H1 (cell line): ENCODE measurements around the gene CIAO3. TPM values are rescaled to one million over a fixed set of nuclear protein-coding genes. Genes with fewer than 3 reads are reported as not detected.

Experiments
- CTCF ChIA-PET: fragments of 300-600 bp; sonication (Branson Sonifier 250); formaldehyde crosslinking; loops from one replicate; lab custom pipeline; 2021; ENCODE audit not compliant: partially characterized antibody; lab: Charles Lee
- POLR2A ChIA-PET: fragments of 300-600 bp; sonication (Branson Sonifier 250); formaldehyde crosslinking; loops from one replicate; lab custom pipeline; 2021; ENCODE audit warnings: inconsistent platforms; ENCODE audit not compliant: partially characterized antibody; lab: Charles Lee
- DNase-seq, 2 experiments: peaks; one replicate each; pipeline versions ENCODE4 v3.0.0 to v3.0.0-alpha.2; 2010 to 2022; ENCODE audit warnings: low spot score in 2 of 2, low read depth in 1 of 2, mixed read lengths in 1 of 2
- FAIRE-seq: peaks from 2 replicates; lab custom pipeline; 2011; peaks lifted over from hg19 to GRCh38; lab: Jason Lieb, UNC
- H2AFZ ChIP-seq: 2 replicates; pipeline ENCODE4 v1.8.1; 2012; ENCODE audit warnings: low read length, inconsistent platforms
- H2AK5ac ChIP-seq: 2 replicates; pipeline ENCODE4 v1.6.1; 2013; ENCODE audit warnings: low read depth, low read length
- H2BK120ac ChIP-seq: replicated peaks from 2 replicates; pipeline ENCODE3; 2013; ENCODE audit warnings: low read depth, low read length, inconsistent platforms
- H2BK12ac ChIP-seq: 2 replicates; pipeline ENCODE4 v1.6.1; 2013; ENCODE audit warnings: low read depth, low read length
- H2BK15ac ChIP-seq: 2 replicates; pipeline ENCODE4 v1.6.1; 2013; ENCODE audit warnings: low read length
- H2BK20ac ChIP-seq: 2 replicates; pipeline ENCODE4 v1.6.1; 2013; ENCODE audit warnings: low read length
- H2BK5ac ChIP-seq: 2 replicates; pipeline ENCODE4 v1.6.1; 2013; ENCODE audit warnings: low read depth, low read length
- H3K14ac ChIP-seq: 2 replicates; pipeline ENCODE4 v1.6.1; 2013; ENCODE audit warnings: inconsistent platforms; ENCODE audit not compliant: insufficient read length
- H3K18ac ChIP-seq: 2 replicates; pipeline ENCODE4 v1.6.1; 2013; ENCODE audit warnings: low read length; ENCODE audit errors: extremely low read depth
- H3K23ac ChIP-seq: 2 replicates; pipeline ENCODE4 v1.6.1; 2013; ENCODE audit warnings: inconsistent platforms; ENCODE audit not compliant: insufficient read length
- H3K23me2 ChIP-seq: 2 replicates; pipeline ENCODE4 v1.6.1; 2013; ENCODE audit warnings: low read depth, low read length
- H3K27ac ChIP-seq: 2 replicates; pipeline ENCODE4 v1.6.1; 2011; ENCODE audit warnings: low read depth, low read length, inconsistent platforms
- H3K27me3 ChIP-seq, 4 experiments: replicated peaks in 1 of 4; 1 replicate in 1 of 4; 2 replicates in 3 of 4; pipeline versions ENCODE4 v1.6.1 to v1.8.1; 2011 to 2013; ENCODE audit warnings: low read length in 3 of 4, mild to moderate bottlenecking in 3 of 4, inconsistent platforms in 2 of 4, mixed read lengths in 2 of 4, moderate library complexity in 1 of 4; ENCODE audit not compliant: control insufficient read depth in 3 of 4, insufficient read depth in 3 of 4; ENCODE audit errors: extremely low read depth in 1 of 4
- H3K36me3 ChIP-seq, 4 experiments: 2 replicates each; pipeline versions ENCODE4 v1.6.1 to v1.8.1; 2011 to 2013; ENCODE audit warnings: mild to moderate bottlenecking in 4 of 4, low read length in 3 of 4, moderate library complexity in 2 of 4, control low read depth in 1 of 4, inconsistent platforms in 1 of 4; ENCODE audit not compliant: insufficient read depth in 4 of 4, control insufficient read depth in 2 of 4
- H3K4ac ChIP-seq: replicated peaks from 2 replicates; pipeline ENCODE3; 2013; ENCODE audit warnings: low read length, low read depth, mixed read lengths, inconsistent platforms; ENCODE audit not compliant: insufficient read length
- H3K4me1 ChIP-seq, 4 experiments: replicated peaks in 1 of 4; 1 replicate in 1 of 4; 2 replicates in 3 of 4; pipeline versions ENCODE4 v1.6.1 to v1.8.1; 2011 to 2013; ENCODE audit warnings: low read length in 3 of 4, inconsistent platforms in 2 of 4, mixed read lengths in 1 of 4; ENCODE audit not compliant: insufficient read depth in 4 of 4, control insufficient read depth in 3 of 4
- H3K4me2 ChIP-seq, 2 experiments: 2 replicates each; pipeline versions ENCODE4 v1.6.1 to v1.8.1; 2011 to 2013; ENCODE audit warnings: low read depth in 2 of 2, low read length in 2 of 2, control low read depth in 1 of 2, inconsistent platforms in 1 of 2, mild to moderate bottlenecking in 1 of 2; ENCODE audit not compliant: insufficient read depth in 1 of 2
- H3K4me3 ChIP-seq, 4 experiments: fragments of 200-600, 300-600 bp in 1 of 4; sonication (generic), shearing (Covaris generic), sonication (Bioruptor Twin) in 1 of 4; 2 replicates each; pipeline versions ENCODE4 v1.5.1 to v1.8.1; 2011 to 2016; ENCODE audit warnings: low read length in 4 of 4, low read depth in 3 of 4, control low read depth in 2 of 4, inconsistent platforms in 2 of 4, mild to moderate bottlenecking in 2 of 4, mixed read lengths in 1 of 4, moderate library complexity in 1 of 4; ENCODE audit not compliant: insufficient read depth in 2 of 4; ENCODE audit errors: extremely low read depth in 1 of 4
- H3K56ac ChIP-seq: replicated peaks from 2 replicates; pipeline ENCODE3; 2013; ENCODE audit warnings: low read depth, mild to moderate bottlenecking, mixed read lengths, low read length, inconsistent platforms; ENCODE audit not compliant: insufficient read length
- H3K79me1 ChIP-seq: 2 replicates; pipeline ENCODE4 v1.6.1; 2013; ENCODE audit warnings: low read depth, low read length, control low read depth
- H3K79me2 ChIP-seq, 2 experiments: 2 replicates each; pipeline versions ENCODE4 v1.6.1 to v1.8.1; 2012 to 2013; ENCODE audit warnings: low read length in 2 of 2, mild to moderate bottlenecking in 2 of 2, inconsistent platforms in 1 of 2; ENCODE audit not compliant: insufficient read depth in 2 of 2, control insufficient read depth in 1 of 2
- H3K9ac ChIP-seq, 4 experiments: replicated peaks in 1 of 4; 1 replicate in 1 of 4; 2 replicates in 3 of 4; pipeline versions ENCODE4 v1.6.1 to v1.8.1; 2011 to 2013; ENCODE audit warnings: low read depth in 3 of 4, low read length in 3 of 4, control low read depth in 2 of 4, mild to moderate bottlenecking in 2 of 4, moderate library complexity in 2 of 4, inconsistent platforms in 1 of 4; ENCODE audit errors: extremely low read depth in 1 of 4
- H3K9me3 ChIP-seq, 2 experiments: 2 replicates each; pipeline versions ENCODE4 v1.6.1 to v1.8.1; 2012 to 2013; ENCODE audit warnings: mild to moderate bottlenecking in 2 of 2, moderate library complexity in 2 of 2, control low read depth in 1 of 2, inconsistent platforms in 1 of 2, low read depth in 1 of 2, low read length in 1 of 2, mixed read lengths in 1 of 2; ENCODE audit not compliant: insufficient read depth in 2 of 2
- H4K20me1 ChIP-seq, 2 experiments: replicated peaks in 1 of 2; 2 replicates each; pipeline versions ENCODE3 to v1.8.1; 2011 to 2013; ENCODE audit warnings: inconsistent platforms in 2 of 2, low read length in 2 of 2, mild to moderate bottlenecking in 1 of 2; ENCODE audit not compliant: insufficient read depth in 2 of 2, control insufficient read depth in 1 of 2
- H4K5ac ChIP-seq: 2 replicates; pipeline ENCODE4 v1.6.1; 2013; ENCODE audit warnings: low read length, low read depth, mixed read lengths, inconsistent platforms; ENCODE audit not compliant: insufficient read length
- H4K8ac ChIP-seq: 2 replicates; pipeline ENCODE4 v1.8.0; 2013; ENCODE audit warnings: mild to moderate bottlenecking, moderate library complexity, low read length, inconsistent platforms; ENCODE audit not compliant: insufficient read depth; ENCODE audit errors: extremely low read depth
- H4K91ac ChIP-seq: replicated peaks from 2 replicates; pipeline ENCODE3; 2013; ENCODE audit warnings: low read length, mixed read lengths, inconsistent platforms; ENCODE audit not compliant: insufficient read length
- BCL11A ChIP-seq, 2 experiments: IDR thresholded peaks; one replicate each; pipeline ENCODE4 v1.6.1; 2011; ENCODE audit warnings: low read depth in 2 of 2, low read length in 2 of 2, mild to moderate bottlenecking in 2 of 2
- BRCA1 ChIP-seq: IDR thresholded peaks from 2 replicates; pipeline ENCODE4 v1.6.1; 2012; ENCODE audit warnings: low read depth, low read length, improper control_type of control experiment
- CEBPB ChIP-seq: IDR thresholded peaks from 2 replicates; pipeline ENCODE4 v1.6.1; 2012; ENCODE audit warnings: low read depth, low read length
- CREB1 ChIP-seq: IDR thresholded peaks from 2 replicates; pipeline ENCODE4 v1.6.1; 2012; ENCODE audit warnings: inconsistent platforms
- CTBP2 ChIP-seq: IDR thresholded peaks from 2 replicates; pipeline ENCODE4 v1.7.0; 2011; ENCODE audit warnings: borderline replicate concordance, mild to moderate bottlenecking, moderate library complexity, mixed read lengths, low read length; ENCODE audit not compliant: insufficient read depth, insufficient read length
- CTCF ChIP-seq, 3 experiments: IDR thresholded peaks; 1 replicate in 2 of 3; 2 replicates in 1 of 3; pipeline versions ENCODE4 v1.5.1 to v1.6.1; 2011; ENCODE audit warnings: low read length in 3 of 3, mild to moderate bottlenecking in 3 of 3, inconsistent platforms in 2 of 3, low read depth in 1 of 3, moderate library complexity in 1 of 3; ENCODE audit not compliant: insufficient read depth in 1 of 3; ENCODE audit errors: control extremely low read depth in 1 of 3
- KDM4A ChIP-seq: IDR thresholded peaks from one replicate; pipeline ENCODE4 v1.7.1; 2012; ENCODE audit warnings: low read depth, mild to moderate bottlenecking, moderate library complexity, low read length, inconsistent platforms; ENCODE audit not compliant: severe bottlenecking
- SIX5 ChIP-seq: IDR thresholded peaks from 2 replicates; pipeline ENCODE4 v1.6.1; 2011; ENCODE audit warnings: mild to moderate bottlenecking, low read depth, low read length
- USF2 ChIP-seq: IDR thresholded peaks from 2 replicates; pipeline ENCODE4 v1.6.1; 2011; ENCODE audit warnings: low read length, improper control_type of control experiment
- WGBS, 2 experiments: shearing (Covaris generic) in 1 of 2; methylation state at CpG; one replicate each; pipeline versions ENCODE4 v1.1.6 to v1.1.7; 2013 to 2015; ENCODE audit warnings: low lambda C conversion rate in 2 of 2, mixed read lengths in 2 of 2, inconsistent platforms in 1 of 2, low coverage in 1 of 2, missing lambda C conversion rate in 1 of 2; ENCODE audit not compliant: insufficient replicate concordance in 2 of 2, insufficient coverage in 1 of 2, insufficient read length in 1 of 2; ENCODE audit errors: extremely low coverage in 1 of 2, missing lambda C conversion rate in 1 of 2; 5-methylcytosine and 5-hydroxymethylcytosine counted together
- polyA plus RNA-seq, 7 experiments: library from polyadenylated mRNA; depleted of rRNA in 3 of 7; stranded (reverse) in 5 of 7; unstranded in 2 of 7; fragments of >200 nt in 5 of 7; fragments of 200-250 nt in 2 of 7; gene quantifications; 1 replicate in 5 of 7; 2 replicates in 1 of 7; 4 replicates in 1 of 7; pipeline versions ENCODE4 v1.2.1 to v1.2.3, GENCODE V29; 2011 to 2013; ENCODE audit warnings: missing spikeins in 2 of 7, mixed read lengths in 2 of 7
- total RNA-seq: library from RNA; stranded (reverse); fragmentation: NEBNext Ultra II Directional; extraction: Animal tissue kit (Norgen Biotek cat#: 25700); gene quantifications from 2 replicates; pipeline ENCODE4 v1.2.1, GENCODE V29; 2021

CIAO3 gene
- total and polyA plus RNA-seq, 2 of the 8 experiments (the other 6 are each of a cell fraction or from before 2014, with no cell fraction given): 20.0 to 20.4 TPM

GRCh38 chr16:716768-717325, 23.9 kb downstream of the CIAO3 start:
- no peak for DNase-seq
- H4K20me1 ChIP-seq: peaks cover 4 to 13% of the 10 kb centered on the region in 2 experiments
- H3K14ac ChIP-seq: no peak overlapping the region
- H2BK20ac ChIP-seq: no peak overlapping the region
- no peak overlapping the region for H2AK5ac ChIP-seq
- H3K27ac ChIP-seq: no peak overlapping the region
- no peaks in the 10 kb centered on the region; a peak in 1 of 4 replicates for H3K9me3 ChIP-seq
- H3K4me1 ChIP-seq: peaks cover 0 to 29% (median 19%) of the 10 kb centered on the region in 4 experiments; a peak in 5 of 7 replicates
- no peak overlapping the region for H2BK120ac ChIP-seq
- no peak overlapping the region for H2AFZ ChIP-seq
- H3K79me2 ChIP-seq: no peaks in the 10 kb centered on the region
- H3K9ac ChIP-seq: no peak overlapping the region
- H3K27me3 ChIP-seq: peaks cover 0 to 41% (median 24%) of the 10 kb centered on the region in 4 experiments; a peak in 6 of 7 replicates
- peaks cover 19% of the 10 kb centered on the region; the same call in 1 of the 2 replicates for H3K23me2 ChIP-seq
- peak overlapping the region; percentile 53 to 83; a peak in 2 of 4 replicates for H3K4me2 ChIP-seq
- H3K18ac ChIP-seq: no peak overlapping the region
- no peak overlapping the region for H3K56ac ChIP-seq
- H2BK5ac ChIP-seq: no peak overlapping the region
- H4K5ac ChIP-seq: no peak overlapping the region
- peak overlapping the region in 1 of 4 experiments; percentile 15; a peak in 1 of 8 replicates for H3K4me3 ChIP-seq
- H3K4ac ChIP-seq: no peak overlapping the region
- peaks cover 0 to 2% (median 0%) of the 10 kb centered on the region in 4 experiments; a peak in 1 of 8 replicates for H3K36me3 ChIP-seq
- POLR2A ChIA-PET: interaction anchor here (0.5 to 23.0 kb wide), 17 partner anchors 0 to 347 kb away, joined by 3 to 353 read pairs (median 5); partner anchors contain the start of genes ANTKMT, CCDC78, CHTF18 and CIAO3
- CTCF ChIA-PET: interaction anchor here (0.6 to 33.4 kb wide), 17 partner anchors 9 to 1435 kb away, joined by 3 to 977 read pairs (median 4); partner anchors contain the start of genes ANTKMT, CCDC78, CHTF18 and CIAO3
- no peak overlapping the region for H4K91ac ChIP-seq
- WGBS, 2 experiments: 92% methylated on average over 28 of the region's 29 CpGs; no CpG with 5 or more reads in 1 of the 2 experiments
- H4K8ac ChIP-seq: no peak overlapping the region
- no peak for FAIRE-seq
- no peak overlapping the region for H2BK15ac ChIP-seq
- H3K23ac ChIP-seq: no peak overlapping the region
- no peaks in the 10 kb centered on the region for H3K79me1 ChIP-seq
- no peak overlapping the region for H2BK12ac ChIP-seq
- TF ChIP-seq BRCA1: no peak
- TF ChIP-seq CREB1: no peak
- no peak for TF ChIP-seq USF2
- no peak for TF ChIP-seq KDM4A
- no peak for TF ChIP-seq CEBPB
- no peak for TF ChIP-seq SIX5
- no peak for TF ChIP-seq BCL11A (IDR thresholded peaks at IDR 0.05; ENCODE audit: low read depth in 2 of 2, low read length in 2 of 2)
- TF ChIP-seq CTCF (IDR thresholded peaks at IDR 0.05; ENCODE audit: control extremely low read depth in 1 of 3, insufficient read depth in 1 of 3, low read depth in 1 of 3, low read length in 3 of 3): no peak
- no peak for TF ChIP-seq CTBP2
